Keratinocyte (primary cell): ENCODE results near the gene POM121C. TPM values are rescaled to one million over a fixed set of nuclear protein-coding genes. Genes with fewer than 3 reads are reported as not detected.
"Not testable (repeated sequence)": the region's sequence is repeated elsewhere in the genome, so short reads cannot be mapped to it uniquely, and the experiment has no call there.

Source experiments
- DNase-seq: peaks from one replicate; pipeline ENCODE4 v3.0.0-alpha.2; 2011; ENCODE audit warnings: low read depth, missing footprints, low spot score
- FAIRE-seq: peaks from 2 replicates; lab custom pipeline; 2011; peaks lifted over from hg19 to GRCh38; lab: Jason Lieb, UNC
- H2AFZ ChIP-seq: 2 replicates; pipeline ENCODE4 v1.6.0; 2012; ENCODE audit warnings: low read length, control low read depth, inconsistent platforms; ENCODE audit not compliant: control insufficient read depth
- H3K27ac ChIP-seq: 2 replicates; pipeline ENCODE4 v1.5.1; 2011; ENCODE audit warnings: low read length; ENCODE audit not compliant: control insufficient read depth, insufficient read depth
- H3K27me3 ChIP-seq: 3 replicates; pipeline ENCODE4 v1.6.0; 2011; ENCODE audit warnings: low read length; ENCODE audit not compliant: control insufficient read depth, insufficient read depth; ENCODE audit errors: extremely low read depth
- H3K36me3 ChIP-seq, 2 experiments: 2 replicates in 1 of 2; 3 replicates in 1 of 2; pipeline ENCODE4 v1.5.1; 2011; ENCODE audit warnings: low read length in 2 of 2, mild to moderate bottlenecking in 1 of 2; ENCODE audit not compliant: control insufficient read depth in 2 of 2, insufficient read depth in 2 of 2; ENCODE audit errors: extremely low read depth in 1 of 2
- H3K4me1 ChIP-seq: 3 replicates; pipeline ENCODE4 v1.5.1; 2011; ENCODE audit warnings: low read length; ENCODE audit not compliant: control insufficient read depth, insufficient read depth; ENCODE audit errors: extremely low read depth
- H3K4me2 ChIP-seq: 3 replicates; pipeline ENCODE4 v1.6.0; 2011; ENCODE audit warnings: low read depth, low read length; ENCODE audit not compliant: control insufficient read depth, insufficient read depth; ENCODE audit errors: extremely low read depth
- H3K4me3 ChIP-seq, 3 experiments: fragments of 200-600 bp in 1 of 3; sonication (generic) in 1 of 3; 2 replicates in 2 of 3; 3 replicates in 1 of 3; pipeline ENCODE4 v1.5.1; 2011 to 2016; ENCODE audit warnings: low read length in 3 of 3, mild to moderate bottlenecking in 3 of 3, control low read depth in 2 of 3, inconsistent platforms in 1 of 3, low read depth in 1 of 3, mixed read lengths in 1 of 3, mixed run types in 1 of 3, moderate library complexity in 1 of 3; ENCODE audit not compliant: control insufficient read depth in 2 of 3, insufficient read depth in 2 of 3; ENCODE audit errors: extremely low read depth in 1 of 3
- H3K79me2 ChIP-seq: 2 replicates; pipeline ENCODE4 v1.6.0; 2012; ENCODE audit warnings: low read length; ENCODE audit not compliant: control insufficient read depth, insufficient read depth
- H3K9ac ChIP-seq: 3 replicates; pipeline ENCODE4 v1.6.0; 2011; ENCODE audit warnings: low read length; ENCODE audit not compliant: control insufficient read depth, insufficient read depth; ENCODE audit errors: extremely low read depth
- H3K9me1 ChIP-seq: 3 replicates; pipeline ENCODE4 v1.6.0; 2011; ENCODE audit warnings: low read length; ENCODE audit not compliant: control insufficient read depth, insufficient read depth; ENCODE audit errors: extremely low read depth
- H3K9me3 ChIP-seq: 2 replicates; pipeline ENCODE4 v1.5.1; 2012; ENCODE audit warnings: low read depth, low read length; ENCODE audit not compliant: control insufficient read depth
- H4K20me1 ChIP-seq: 3 replicates; pipeline ENCODE4 v1.6.0; 2011; ENCODE audit warnings: low read length; ENCODE audit not compliant: control insufficient read depth, insufficient read depth; ENCODE audit errors: extremely low read depth
- EZH2 ChIP-seq: IDR thresholded peaks from one replicate; pipeline ENCODE4 v1.6.1; 2012; ENCODE audit warnings: inconsistent platforms, mild to moderate bottlenecking, low read length, moderate library complexity
- dilution Hi-C: fragments of 300-500 bp; cut with MboI; formaldehyde crosslinking; loops from one replicate; pipeline ENCODE4 v1.7.0; 2020; ENCODE audit warnings: low sequenced_read_pairs; ENCODE audit not compliant: extremely low pct_ligation_motif_present
- polyA minus RNA-seq, 3 experiments: library from RNA; depleted of rRNA, polyadenylated mRNA; stranded (reverse); fragments of >200 nt; gene quantifications; 1 replicate in 1 of 3; 2 replicates in 1 of 3; 3 replicates in 1 of 3; pipeline ENCODE4 v1.2.3, GENCODE V29; 2011
- polyA plus RNA-seq, 5 experiments: library from polyadenylated mRNA; depleted of rRNA in 3 of 5; stranded (reverse) in 3 of 5; stranded (forward) in 1 of 5; unstranded in 1 of 5; fragments of >200 nt; gene quantifications; 1 replicate in 1 of 5; 2 replicates in 3 of 5; 3 replicates in 1 of 5; pipeline versions ENCODE4 v1.2.1 to v1.2.3, GENCODE V29; 2011 to 2012; ENCODE audit warnings: missing spikeins in 2 of 5, low read depth in 1 of 5, low replicate concordance in 1 of 5
- TF ChIP-seq, protein P1 (sequence below), 3 experiments: IDR thresholded peaks in 1 of 3; conservative IDR thresholded peaks in 1 of 3; optimal IDR thresholded peaks in 1 of 3; 2 replicates in 2 of 3; 3 replicates in 1 of 3; pipeline versions ENCODE3 to v1.5.1; 2011; ENCODE audit warnings: low read length in 3 of 3, mild to moderate bottlenecking in 3 of 3, moderate library complexity in 2 of 3, control low read depth in 1 of 3, inconsistent platforms in 1 of 3; ENCODE audit not compliant: insufficient read depth in 2 of 3; ENCODE audit errors: extremely low read depth in 1 of 3

The POM121C gene
- polyA plus RNA-seq (4.1 to 14.6 TPM (median 6.7 TPM) in 3 replicates), polyA minus RNA-seq (12.2 to 164 TPM (median 24.3 TPM) in 3 replicates)
- 22.6 TPM for polyA plus RNA-seq (2011; ENCODE audit: low read depth)
- 8.1 and 9.7 TPM in 2 replicates for polyA plus RNA-seq (2011; cell fraction: cytosol; rRNA removed)
- polyA plus RNA-seq (2011; cell fraction: nucleus; rRNA removed) = 47.7 and 55.1 TPM in 2 replicates
- 20.2 and 23.7 TPM in 2 replicates for polyA plus RNA-seq (2012; ENCODE audit: low replicate concordance)
- polyA minus RNA-seq (2011; cell fraction: cytosol; rRNA and poly(A)+ RNA removed) = 9.0 TPM
- 16.2 and 35.7 TPM in 2 replicates for polyA minus RNA-seq (2011; cell fraction: nucleus; rRNA and poly(A)+ RNA removed)

DNA sequence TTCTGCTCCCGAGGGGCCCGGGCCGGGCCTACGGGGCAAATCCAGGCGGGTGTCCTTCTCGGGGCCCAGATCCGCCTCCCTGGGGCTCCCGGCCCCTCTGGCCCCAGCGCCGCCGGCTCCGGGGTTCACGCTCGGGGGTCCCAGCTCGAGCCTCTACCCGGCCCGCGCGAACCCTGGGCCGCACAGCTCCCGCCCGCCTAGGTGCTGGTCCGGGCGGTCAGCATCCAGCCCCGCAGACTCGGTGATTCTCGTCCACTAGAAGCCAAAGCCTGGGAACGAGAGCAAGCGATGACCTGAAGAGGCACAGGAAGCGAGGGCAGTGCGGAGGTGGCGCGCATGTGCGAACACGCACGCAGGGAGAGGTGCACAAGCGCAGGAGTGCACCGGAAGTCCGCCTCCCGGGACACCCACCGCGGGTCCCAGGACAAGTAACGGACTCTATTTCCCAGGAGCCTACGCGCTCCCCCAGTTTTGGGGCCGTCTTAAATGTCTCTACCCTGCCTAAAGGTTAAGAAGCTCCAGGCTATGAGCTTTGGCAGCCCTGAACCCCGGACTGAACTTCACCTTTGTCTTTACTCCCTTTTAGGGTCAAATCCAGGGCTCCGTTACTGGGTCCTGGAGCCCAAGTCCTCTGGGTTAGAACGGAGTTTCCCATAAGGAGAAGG lies at the start of gene POM121C:
POM121C (minus strand) TSS at position 321 of the 665 bp plus-strand sequence. CDS start 44,803 bp downstream, outside the sequence.
- H3K79me2 ChIP-seq, H3K9me3 ChIP-seq, dilution Hi-C loops, H3K9me1 ChIP-seq, FAIRE-seq, H3K36me3 ChIP-seq, H4K20me1 ChIP-seq, H3K27me3 ChIP-seq, H3K4me1 ChIP-seq: not testable (repeated sequence)
- Histone ChIP-seq H3K27ac (peak within 1 kb of the TSS; percentile 54), H3K4me3 (peak within 1 kb of the TSS; percentile 66 to 76 (median 68)), H2AFZ (peak within 1 kb of the TSS; percentile 69), H3K9ac (peak within 1 kb of the TSS; percentile 80), H3K4me2 (peak within 1 kb of the TSS; percentile 62)
- DNase-seq = peak; percentile 42

DNA sequence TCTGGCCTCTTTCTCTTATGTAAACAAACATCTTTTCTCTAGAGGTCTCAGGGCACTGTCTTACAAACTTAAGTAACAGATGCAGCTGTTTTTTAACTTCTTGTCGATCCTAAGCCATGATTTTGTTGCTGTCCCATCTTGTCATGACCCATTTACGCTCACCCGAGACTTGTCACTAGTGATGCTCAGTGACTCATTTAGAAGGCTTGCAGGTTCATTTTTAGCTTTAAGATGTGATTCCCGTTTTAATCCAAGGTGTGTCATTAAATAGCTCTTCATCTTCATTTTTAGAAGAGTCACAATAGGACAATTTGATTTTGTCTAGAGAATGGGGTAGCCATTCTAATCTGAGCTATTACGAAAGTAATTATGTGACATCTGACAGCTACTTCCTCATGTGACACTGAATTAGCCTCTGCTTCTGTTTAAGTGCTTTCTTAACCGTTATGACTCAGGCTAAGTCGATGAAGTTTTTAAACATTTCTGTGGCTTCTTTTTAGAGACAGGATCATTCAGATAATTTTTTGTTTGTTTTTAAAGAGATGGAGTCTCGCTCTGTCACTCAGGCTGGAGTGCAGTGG lies 48.7 kb upstream of the POM121C start:
- Histone ChIP-seq H3K27me3 (no peaks in the 10 kb centered on the region), H3K9ac (no peak overlapping the region), H3K36me3 (no peaks in the 10 kb centered on the region), H3K4me3 (no peak overlapping the region), H3K27ac (no peak overlapping the region), H3K4me1 (no peaks in the 10 kb centered on the region), H3K4me2 (no peak overlapping the region), H3K9me1 (no peaks in the 10 kb centered on the region), H4K20me1 (no peaks in the 10 kb centered on the region), H3K79me2 (no peaks in the 10 kb centered on the region), H3K9me3 (no peaks in the 10 kb centered on the region), H2AFZ (no peak overlapping the region)
- no peak for DNase-seq
- dilution Hi-C loops = no loop called here
- no peak for FAIRE-seq
- TF ChIP-seq EZH2 = no peak
- TF ChIP-seq, protein P1, sequence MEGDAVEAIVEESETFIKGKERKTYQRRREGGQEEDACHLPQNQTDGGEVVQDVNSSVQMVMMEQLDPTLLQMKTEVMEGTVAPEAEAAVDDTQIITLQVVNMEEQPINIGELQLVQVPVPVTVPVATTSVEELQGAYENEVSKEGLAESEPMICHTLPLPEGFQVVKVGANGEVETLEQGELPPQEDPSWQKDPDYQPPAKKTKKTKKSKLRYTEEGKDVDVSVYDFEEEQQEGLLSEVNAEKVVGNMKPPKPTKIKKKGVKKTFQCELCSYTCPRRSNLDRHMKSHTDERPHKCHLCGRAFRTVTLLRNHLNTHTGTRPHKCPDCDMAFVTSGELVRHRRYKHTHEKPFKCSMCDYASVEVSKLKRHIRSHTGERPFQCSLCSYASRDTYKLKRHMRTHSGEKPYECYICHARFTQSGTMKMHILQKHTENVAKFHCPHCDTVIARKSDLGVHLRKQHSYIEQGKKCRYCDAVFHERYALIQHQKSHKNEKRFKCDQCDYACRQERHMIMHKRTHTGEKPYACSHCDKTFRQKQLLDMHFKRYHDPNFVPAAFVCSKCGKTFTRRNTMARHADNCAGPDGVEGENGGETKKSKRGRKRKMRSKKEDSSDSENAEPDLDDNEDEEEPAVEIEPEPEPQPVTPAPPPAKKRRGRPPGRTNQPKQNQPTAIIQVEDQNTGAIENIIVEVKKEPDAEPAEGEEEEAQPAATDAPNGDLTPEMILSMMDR (optimal IDR thresholded peaks at IDR 0.05 in 1 of 3, IDR thresholded peaks at IDR 0.05 in 1 of 3, conservative IDR thresholded peaks at IDR 0.05 in 1 of 3; ENCODE audit: extremely low read depth in 1 of 3, insufficient read depth in 2 of 3, low read length in 3 of 3) = no peak
